ENCODE measurements around the gene HLA-A. TPM values are rescaled to one million over a fixed set of nuclear protein-coding genes. Genes with fewer than 3 reads are reported as not detected.

The HLA-A gene
- total and polyA plus RNA-seq, 2 donors, result 741 to 1,655 TPM

DNA sequence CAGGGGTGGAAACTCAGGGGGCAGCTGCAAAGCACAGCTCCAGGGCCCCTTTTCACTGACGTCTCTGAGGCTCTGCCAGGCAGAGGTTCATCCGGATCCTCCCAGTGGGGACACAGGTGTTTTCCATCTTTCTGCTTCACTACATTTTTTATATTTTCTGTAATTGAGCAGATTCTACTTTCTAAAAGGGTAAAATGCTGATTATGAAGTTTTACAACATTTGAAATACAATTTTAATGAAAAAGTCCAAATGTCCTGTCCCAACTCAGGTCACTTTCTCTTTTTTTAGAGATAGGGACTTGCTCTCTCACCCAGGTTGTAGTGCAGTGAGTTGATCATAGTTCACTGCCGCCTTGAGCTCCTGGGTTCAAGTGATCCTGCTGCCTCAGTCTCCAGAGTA is 41.9 kb downstream of the HLA-A start:
- Histone ChIP-seq H3K4me1 (ENCODE audit: control insufficient read depth in 2 of 2, insufficient read depth in 2 of 2, low read length in 2 of 2) (no peaks in the 10 kb centered on the region), H3K27me3 (ENCODE audit: control insufficient read depth in 2 of 2, insufficient read depth in 1 of 2, low read length in 1 of 2) (peaks cover 0 to 10% of the 10 kb centered on the region in 2 donors), H3K36me3 (ENCODE audit: control insufficient read depth in 2 of 2, insufficient read depth in 2 of 2, low read length in 1 of 2) (no peaks in the 10 kb centered on the region), H3K27ac (ENCODE audit: low read depth in 1 of 2, low read length in 1 of 2) (no peak overlapping the region), H3K4me3 (ENCODE audit: low read length in 2 of 2) (no peak overlapping the region), H3K9me3 (ENCODE audit: control insufficient read depth in 2 of 2, insufficient read depth in 1 of 2, low read length in 1 of 2) (no peaks in the 10 kb centered on the region)
- DNase-seq (ENCODE audit: low read depth in 6 of 9, low spot score in 9 of 9), result no peak
- WGBS, result 60% methylated on average over 3 of the region's 3 CpGs

- Histone ChIP-seq H3K27me3 (ENCODE audit: control insufficient read depth in 2 of 2, insufficient read depth in 1 of 2, low read length in 1 of 2) (peaks cover 0 to 10% of the 10 kb centered on the region in 2 donors), H3K27ac (ENCODE audit: low read depth in 1 of 2, low read length in 1 of 2) (no peak overlapping the region), H3K9me3 (ENCODE audit: control insufficient read depth in 2 of 2, insufficient read depth in 1 of 2, low read length in 1 of 2) (no peaks in the 10 kb centered on the region), H3K4me3 (ENCODE audit: low read length in 2 of 2) (no peak overlapping the region), H3K4me1 (ENCODE audit: control insufficient read depth in 2 of 2, insufficient read depth in 2 of 2, low read length in 2 of 2) (no peaks in the 10 kb centered on the region), H3K36me3 (ENCODE audit: control insufficient read depth in 2 of 2, insufficient read depth in 2 of 2, low read length in 1 of 2) (no peaks in the 10 kb centered on the region)
- 78% methylated on average over 2 of the region's 2 CpGs for WGBS
- no peak for DNase-seq (ENCODE audit: low read depth in 6 of 9, low spot score in 9 of 9)
Observed at GRCh38 chr6:29984992-29985391, 42.7 kb downstream of the HLA-A start.

DNA sequence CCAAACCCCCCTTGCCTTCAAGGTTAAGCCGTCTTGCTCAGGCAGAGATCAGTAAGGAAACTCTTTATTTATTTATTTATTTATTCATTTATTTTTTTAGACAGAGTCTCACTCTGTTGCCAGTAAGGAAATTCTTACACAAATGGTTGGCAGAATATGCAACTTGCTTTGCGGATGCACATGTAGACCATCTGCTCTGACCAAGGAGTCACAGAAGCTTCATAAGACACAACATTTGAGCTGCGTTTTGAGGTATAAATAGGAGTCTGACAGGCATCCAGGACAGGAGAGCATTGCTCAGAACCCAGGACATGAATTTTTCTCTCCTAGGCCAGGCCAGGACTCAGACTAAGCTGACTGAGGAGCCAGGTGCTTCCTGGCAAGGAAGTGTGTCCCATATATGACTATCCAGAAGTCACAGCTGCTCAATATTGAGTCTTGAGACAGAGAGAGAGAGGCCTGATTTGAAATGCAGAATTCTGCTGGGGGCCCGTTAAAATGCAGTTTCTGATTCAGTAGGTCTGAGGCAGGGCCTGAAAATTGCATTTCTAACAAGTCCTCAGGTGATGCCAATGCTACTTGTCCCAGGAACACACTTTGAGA is 43.9 kb downstream of the HLA-A start:
- Histone ChIP-seq H3K27me3 (ENCODE audit: control insufficient read depth in 2 of 2, insufficient read depth in 1 of 2, low read length in 1 of 2) (peaks cover 0 to 2% of the 10 kb centered on the region in 2 donors), H3K27ac (ENCODE audit: low read depth in 1 of 2, low read length in 1 of 2) (no peak overlapping the region), H3K36me3 (ENCODE audit: control insufficient read depth in 2 of 2, insufficient read depth in 2 of 2, low read length in 1 of 2) (no peaks in the 10 kb centered on the region), H3K9me3 (ENCODE audit: control insufficient read depth in 2 of 2, insufficient read depth in 1 of 2, low read length in 1 of 2) (no peaks in the 10 kb centered on the region), H3K4me3 (ENCODE audit: low read length in 2 of 2) (no peak overlapping the region), H3K4me1 (ENCODE audit: control insufficient read depth in 2 of 2, insufficient read depth in 2 of 2, low read length in 2 of 2) (no peaks in the 10 kb centered on the region)
- DNase-seq (ENCODE audit: low read depth in 6 of 9, low spot score in 9 of 9), result no peak
- 45% methylated on average over 4 of the region's 4 CpGs for WGBS

- no peak for DNase-seq (ENCODE audit: low read depth in 6 of 9, low spot score in 9 of 9)
- WGBS, result 81% methylated on average over 2 of the region's 2 CpGs
- no peaks in the 10 kb centered on the region for H3K36me3 ChIP-seq (ENCODE audit: control insufficient read depth in 2 of 2, insufficient read depth in 2 of 2, low read length in 1 of 2)
Observed at GRCh38 chr6:29989211-29989610, 46.9 kb downstream of the HLA-A start.

GRCh38 chr6:29990931-29991330 is 48.6 kb downstream of the HLA-A start:
- DNase-seq (ENCODE audit: low read depth in 6 of 9, low spot score in 9 of 9), result no peak
- no peaks in the 10 kb centered on the region for H3K27me3 ChIP-seq (ENCODE audit: control insufficient read depth in 2 of 2, insufficient read depth in 1 of 2, low read length in 1 of 2)
- H3K36me3 ChIP-seq (ENCODE audit: control insufficient read depth in 2 of 2, insufficient read depth in 2 of 2, low read length in 1 of 2), result no peaks in the 10 kb centered on the region
- no peaks in the 10 kb centered on the region for H3K4me1 ChIP-seq (ENCODE audit: control insufficient read depth in 2 of 2, insufficient read depth in 2 of 2, low read length in 2 of 2)
- no peak overlapping the region for H3K27ac ChIP-seq (ENCODE audit: low read depth in 1 of 2, low read length in 1 of 2)
- no peak overlapping the region for H3K4me3 ChIP-seq (ENCODE audit: low read length in 2 of 2)
- H3K9me3 ChIP-seq (ENCODE audit: control insufficient read depth in 2 of 2, insufficient read depth in 1 of 2, low read length in 1 of 2), result no peaks in the 10 kb centered on the region

More at GRCh38 chr6:29989211-29989610, 46.9 kb downstream of the HLA-A start:
- Histone ChIP-seq H3K9me3 (ENCODE audit: control insufficient read depth in 2 of 2, insufficient read depth in 1 of 2, low read length in 1 of 2) (no peaks in the 10 kb centered on the region), H3K4me1 (ENCODE audit: control insufficient read depth in 2 of 2, insufficient read depth in 2 of 2, low read length in 2 of 2) (no peaks in the 10 kb centered on the region), H3K4me3 (ENCODE audit: low read length in 2 of 2) (no peak overlapping the region), H3K27me3 (ENCODE audit: control insufficient read depth in 2 of 2, insufficient read depth in 1 of 2, low read length in 1 of 2) (no peaks in the 10 kb centered on the region), H3K27ac (ENCODE audit: low read depth in 1 of 2, low read length in 1 of 2) (no peak overlapping the region)

DNA sequence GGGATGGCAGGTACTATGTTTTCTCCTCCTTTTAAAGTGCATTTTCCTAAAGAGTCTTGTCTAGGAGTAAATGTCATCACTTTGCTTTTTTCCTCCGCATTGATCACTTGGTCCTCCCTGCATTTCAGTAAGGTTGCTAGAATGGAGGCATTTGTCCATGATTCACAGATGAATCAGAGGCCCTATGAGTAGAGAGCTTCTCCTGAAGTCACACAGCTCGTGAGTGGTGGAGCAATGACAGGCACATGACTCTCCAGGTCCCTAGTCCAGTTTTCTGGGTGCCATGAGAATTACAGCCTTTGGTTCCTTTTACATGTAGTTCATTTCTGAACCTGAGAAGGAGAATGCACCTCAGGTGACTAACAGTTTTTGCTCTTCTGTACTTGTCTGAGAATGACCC is 50.5 kb downstream of the HLA-A start:
- H3K27me3 ChIP-seq (ENCODE audit: control insufficient read depth in 2 of 2, insufficient read depth in 1 of 2, low read length in 1 of 2), result no peaks in the 10 kb centered on the region
- no peaks in the 10 kb centered on the region for H3K4me1 ChIP-seq (ENCODE audit: control insufficient read depth in 2 of 2, insufficient read depth in 2 of 2, low read length in 2 of 2)
- WGBS, result 85% methylated on average over 2 of the region's 2 CpGs
- DNase-seq (ENCODE audit: low read depth in 6 of 9, low spot score in 9 of 9), result no peak
- H3K4me3 ChIP-seq (ENCODE audit: low read length in 2 of 2), result no peak overlapping the region
- no peaks in the 10 kb centered on the region for H3K36me3 ChIP-seq (ENCODE audit: control insufficient read depth in 2 of 2, insufficient read depth in 2 of 2, low read length in 1 of 2)
- no peaks in the 10 kb centered on the region for H3K9me3 ChIP-seq (ENCODE audit: control insufficient read depth in 2 of 2, insufficient read depth in 1 of 2, low read length in 1 of 2)
- no peak overlapping the region for H3K27ac ChIP-seq (ENCODE audit: low read depth in 1 of 2, low read length in 1 of 2)

DNA sequence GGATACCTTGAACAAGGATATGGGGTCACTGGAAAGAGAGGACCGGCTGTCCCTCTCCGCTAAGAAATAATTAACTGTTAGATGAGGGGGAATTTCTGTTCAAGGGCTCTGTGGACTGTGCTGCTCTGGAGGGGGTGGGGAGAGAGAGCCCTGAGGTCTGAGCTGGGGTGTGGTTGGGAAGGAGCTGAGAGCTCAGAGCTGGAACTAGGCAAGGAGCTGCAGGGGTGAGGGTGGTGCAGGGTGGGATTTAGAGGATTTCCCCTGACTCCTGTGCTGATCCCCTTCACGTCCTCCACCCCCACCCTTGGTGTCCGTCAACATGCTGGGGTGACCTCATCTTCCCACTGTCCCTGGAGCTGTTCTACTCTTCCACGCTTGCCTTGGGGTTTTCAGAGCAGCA is 52.5 kb downstream of the HLA-A start:
- no peak overlapping the region for H3K27ac ChIP-seq (ENCODE audit: low read depth in 1 of 2, low read length in 1 of 2)

DNA sequence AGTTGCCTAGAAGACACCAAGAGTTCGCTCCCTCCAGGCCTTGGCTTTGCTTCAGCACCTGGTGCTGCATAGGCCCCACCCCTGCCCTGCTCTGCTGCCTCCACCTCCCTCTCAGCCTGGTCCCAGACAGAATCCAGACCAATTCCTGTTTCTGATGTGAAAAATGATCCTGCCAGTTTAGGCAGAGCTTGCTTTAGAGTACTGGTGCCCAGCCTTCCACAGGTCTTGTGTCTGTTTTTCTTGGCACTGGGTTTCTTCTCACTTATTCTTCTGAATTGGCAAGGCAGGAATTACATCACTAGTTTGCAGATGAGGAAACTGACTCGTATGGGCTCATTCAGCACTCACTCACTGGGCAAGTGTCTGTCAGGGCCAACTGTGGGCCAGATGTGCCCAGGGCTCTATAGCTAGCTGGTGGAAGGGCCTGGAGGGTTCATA is 53.0 kb downstream of the HLA-A start:
- no peak for DNase-seq (ENCODE audit: low read depth in 6 of 9, low spot score in 9 of 9)
- Histone ChIP-seq H3K9me3 (ENCODE audit: control insufficient read depth in 2 of 2, insufficient read depth in 1 of 2, low read length in 1 of 2) (no peaks in the 10 kb centered on the region), H3K4me3 (ENCODE audit: low read length in 2 of 2) (no peak overlapping the region), H3K4me1 (ENCODE audit: control insufficient read depth in 2 of 2, insufficient read depth in 2 of 2, low read length in 2 of 2) (no peaks in the 10 kb centered on the region), H3K27ac (ENCODE audit: low read depth in 1 of 2, low read length in 1 of 2) (no peak overlapping the region), H3K36me3 (ENCODE audit: control insufficient read depth in 2 of 2, insufficient read depth in 2 of 2, low read length in 1 of 2) (no peaks in the 10 kb centered on the region), H3K27me3 (ENCODE audit: control insufficient read depth in 2 of 2, insufficient read depth in 1 of 2, low read length in 1 of 2) (no peaks in the 10 kb centered on the region)
- WGBS, result 89% methylated on average over 2 of the region's 2 CpGs

More for the DNA sequence above, 52.5 kb downstream of the HLA-A start:
- H3K36me3 ChIP-seq (ENCODE audit: control insufficient read depth in 2 of 2, insufficient read depth in 2 of 2, low read length in 1 of 2), result no peaks in the 10 kb centered on the region
- no peaks in the 10 kb centered on the region for H3K9me3 ChIP-seq (ENCODE audit: control insufficient read depth in 2 of 2, insufficient read depth in 1 of 2, low read length in 1 of 2)
- 88% methylated on average over 5 of the region's 5 CpGs for WGBS
- H3K4me1 ChIP-seq (ENCODE audit: control insufficient read depth in 2 of 2, insufficient read depth in 2 of 2, low read length in 2 of 2), result no peaks in the 10 kb centered on the region
- DNase-seq (ENCODE audit: low read depth in 6 of 9, low spot score in 9 of 9), result no peak
- no peaks in the 10 kb centered on the region for H3K27me3 ChIP-seq (ENCODE audit: control insufficient read depth in 2 of 2, insufficient read depth in 1 of 2, low read length in 1 of 2)
- no peak overlapping the region for H3K4me3 ChIP-seq (ENCODE audit: low read length in 2 of 2)
